Lung (tissue), 12 donors: Measurements from ENCODE around the gene STK35. TPM values are rescaled to one million over a fixed set of nuclear protein-coding genes. Genes with fewer than 3 reads are reported as not detected.

Experiments used
- ATAC-seq: fragments of 200-7000 bp; cut with Tn5 transposase; one replicate; pipeline ENCODE4 v1.9.1; 2020; ENCODE audit warnings: moderate number of reproducible peaks; ENCODE audit not compliant: insufficient read depth, low FRiP score
- DNase-seq, 3 donors: peaks; one replicate each; pipeline ENCODE4 v3.0.0-alpha.2; 2013 to 2017
- H3K27ac ChIP-seq, 2 donors: one replicate each; pipeline ENCODE4 v1.5.1; 2013; ENCODE audit warnings: mild to moderate bottlenecking in 2 of 2, moderate library complexity in 2 of 2, control low read depth in 1 of 2, inconsistent platforms in 1 of 2, low read depth in 1 of 2, low read length in 1 of 2
- H3K27me3 ChIP-seq, 3 donors: one replicate each; pipeline ENCODE4 v1.5.1; 2013; ENCODE audit warnings: low read length in 2 of 3; ENCODE audit not compliant: control insufficient read depth in 3 of 3, insufficient read depth in 3 of 3
- H3K36me3 ChIP-seq, 4 donors: one replicate each; pipeline ENCODE4 v1.5.1; 2013; ENCODE audit warnings: low read length in 4 of 4, mild to moderate bottlenecking in 1 of 4, moderate library complexity in 1 of 4; ENCODE audit not compliant: control insufficient read depth in 4 of 4, insufficient read depth in 4 of 4
- H3K4me1 ChIP-seq, 5 donors: one replicate each; pipeline ENCODE4 v1.5.1; 2013; ENCODE audit warnings: low read length in 5 of 5, mild to moderate bottlenecking in 2 of 5, moderate library complexity in 1 of 5; ENCODE audit not compliant: control insufficient read depth in 5 of 5, insufficient read depth in 5 of 5
- H3K4me3 ChIP-seq: one replicate; pipeline ENCODE4 v1.5.1; 2013; ENCODE audit warnings: mild to moderate bottlenecking, control low read depth, moderate library complexity
- H3K9ac ChIP-seq, 2 donors: one replicate each; pipeline ENCODE4 v1.5.1; 2013; ENCODE audit warnings: low read length in 2 of 2, control low read depth in 1 of 2; ENCODE audit not compliant: insufficient read depth in 1 of 2
- H3K9me3 ChIP-seq, 4 donors: one replicate each; pipeline ENCODE4 v1.5.1; 2013; ENCODE audit warnings: low read length in 3 of 4, mild to moderate bottlenecking in 1 of 4, moderate library complexity in 1 of 4; ENCODE audit not compliant: control insufficient read depth in 4 of 4, insufficient read depth in 3 of 4
- CTCF ChIP-seq: IDR thresholded peaks from 2 replicates; pipeline ENCODE4 v1.5.1; 2012; ENCODE audit warnings: mild to moderate bottlenecking; ENCODE audit errors: control extremely low read depth, extremely low read depth
- WGBS, 2 donors: extraction: QIAGEN DNeasy Blood & Tissue Kit; methylation state at CpG; one replicate each; pipeline ENCODE4 v1.1.7; 2013; 5-methylcytosine and 5-hydroxymethylcytosine counted together
- polyA plus RNA-seq, 2 donors: library from polyadenylated mRNA; stranded (reverse); fragments of 200-250 nt; gene quantifications; one replicate each; pipeline ENCODE4 v1.2.1, GENCODE V29; 2013
- total RNA-seq, 2 donors: library from RNA; depleted of rRNA in 1 of 2; stranded (reverse); fragments of >200 nt in 1 of 2; gene quantifications; one replicate each; pipeline ENCODE4 v1.2.1, GENCODE V29; 2014 to 2021
- donor health status: control.
- donor health status: control.
- donor health status: Bipolar disorder and iron deficiency.
- donor health status: healthy.
- donor health status: DM: yes; HTN: yes; CAD: no.

STK35 gene
- total and polyA plus RNA-seq, 4 donors = 5.8 to 24.2 (median 12.5) TPM

- H3K27me3 ChIP-seq = peaks cover 0 to 13% (median 0%) of the 10 kb centered on the region in 3 donors
- no peak overlapping the region for H3K27ac ChIP-seq
- 32 to 42% methylated on average over 17 of the region's 17 CpGs for WGBS, 2 donors
- no peak overlapping the region for H3K9ac ChIP-seq
- DNase-seq (peak; percentile 73 to 97 (median 89)), ATAC-seq (no peak)
- no peaks in the 10 kb centered on the region for H3K9me3 ChIP-seq
- H3K4me1 ChIP-seq = peaks cover 0 to 31% (median 0%) of the 10 kb centered on the region in 5 donors
- H3K36me3 ChIP-seq = no peaks in the 10 kb centered on the region
- H3K4me3 ChIP-seq = no peak overlapping the region
- TF ChIP-seq CTCF = no peak
These were observed 76.9 kb downstream of the STK35 start for GRCh38 chr20:2178318-2179232.

GRCh38 chr20:2179233-2179580 lies 77.6 kb downstream of the STK35 start:
- Histone ChIP-seq H3K9me3 (no peaks in the 10 kb centered on the region), H3K27ac (no peak overlapping the region), H3K4me3 (no peak overlapping the region), H3K27me3 (peaks cover 0 to 17% (median 0%) of the 10 kb centered on the region in 3 donors), H3K36me3 (no peaks in the 10 kb centered on the region), H3K4me1 (peaks cover 0 to 31% (median 0%) of the 10 kb centered on the region in 5 donors), H3K9ac (no peak overlapping the region)
- 84 to 86% methylated on average over 11 of the region's 11 CpGs for WGBS, 2 donors
- ATAC-seq (no peak), DNase-seq (no peak)
- TF ChIP-seq CTCF = no peak

GRCh38 chr20:2179949-2180348 lies 78.3 kb downstream of the STK35 start:
- no peaks in the 10 kb centered on the region for H3K36me3 ChIP-seq
- no peak for TF ChIP-seq CTCF
- H3K9ac ChIP-seq = no peak overlapping the region
- H3K9me3 ChIP-seq = no peaks in the 10 kb centered on the region
- 74 to 93% methylated on average over 2 of the region's 2 CpGs for WGBS, 2 donors
- H3K4me3 ChIP-seq = no peak overlapping the region
- DNase-seq (no peak), ATAC-seq (no peak)
- peaks cover 0 to 13% (median 0%) of the 10 kb centered on the region in 3 donors for H3K27me3 ChIP-seq
- peaks cover 0 to 31% (median 0%) of the 10 kb centered on the region in 5 donors for H3K4me1 ChIP-seq
- H3K27ac ChIP-seq = no peak overlapping the region
